Activated CD8-positive, alpha-beta memory T cell treated with anti-CD3 and anti-CD28 coated beads, Interleukin-2, amount 50 U/mL, for 48 hours (primary cell): ENCODE results near the gene UBE4B.

Experiments
- DNase-seq: peaks from one replicate; pipeline ENCODE4 v3.0.0-alpha.2; 2020

Gene UBE4B

GRCh38 chr1:10121688-10122087 lies 88.9 kb downstream of the UBE4B start:
- DNase-seq = no peak

GRCh38 chr1:10122926-10123325 lies 90.2 kb downstream of the UBE4B start:
- DNase-seq = no peak

- DNase-seq = no peak
Observed at GRCh38 chr1:10128101-10128765, 95.5 kb downstream of the UBE4B start.

- no peak for DNase-seq
Observed at GRCh38 chr1:10132316-10132715, 99.6 kb downstream of the UBE4B start.

- DNase-seq = no peak
Observed at GRCh38 chr1:10132852-10133251, 100.1 kb downstream of the UBE4B start.

GRCh38 chr1:10140981-10141380 lies 108.2 kb downstream of the UBE4B start:
- DNase-seq = no peak

GRCh38 chr1:10143961-10144485 lies 111.3 kb downstream of the UBE4B start:
- DNase-seq = no peak

- DNase-seq = no peak
Observed at GRCh38 chr1:10146391-10146790, 113.6 kb downstream of the UBE4B start.

- DNase-seq = no peak
Observed at GRCh38 chr1:10149231-10149630, 116.5 kb downstream of the UBE4B start.

- DNase-seq = peak; percentile 68
Observed at GRCh38 chr1:10152709-10153284, 120.0 kb downstream of the UBE4B start.

- DNase-seq = no peak
Observed at GRCh38 chr1:10155087-10155712, 122.4 kb downstream of the UBE4B start.

GRCh38 chr1:10160173-10160572 lies 127.4 kb downstream of the UBE4B start:
- no peak for DNase-seq

- no peak for DNase-seq
Observed at GRCh38 chr1:10160907-10161490, 128.2 kb downstream of the UBE4B start.

GRCh38 chr1:10161541-10162290 lies 129.0 kb downstream of the UBE4B start:
- no peak for DNase-seq

GRCh38 chr1:10168912-10169514 lies 136.3 kb downstream of the UBE4B start:
- DNase-seq = no peak

- no peak for DNase-seq
Observed at GRCh38 chr1:10170239-10170574, 137.4 kb downstream of the UBE4B start.

- no peak for DNase-seq
Observed at GRCh38 chr1:10171105-10171767, 138.5 kb downstream of the UBE4B start.

GRCh38 chr1:10171995-10172669 lies 139.4 kb downstream of the UBE4B start:
- DNase-seq = no peak

GRCh38 chr1:10173582-10173981 lies 140.8 kb downstream of the UBE4B start:
- no peak for DNase-seq

- no peak for DNase-seq
Observed at GRCh38 chr1:10177876-10178275, 145.1 kb downstream of the UBE4B start.

GRCh38 chr1:10178597-10179405 lies 146.0 kb downstream of the UBE4B start:
- no peak for DNase-seq
